Regular cardiac myocyte (primary cell): ENCODE results near the gene SMNDC1. TPM values are rescaled to one million over a fixed set of nuclear protein-coding genes. Genes with fewer than 3 reads are reported as not detected.

ENCODE experiments used
- total RNA-seq: library from RNA; depleted of rRNA; stranded (reverse); fragments of >200 nt; gene quantifications from 2 replicates; pipeline ENCODE4 v1.2.3, GENCODE V29; 2014

Gene SMNDC1
- 5.0 and 6.8 TPM in 2 replicates for total RNA-seq

DNA sequence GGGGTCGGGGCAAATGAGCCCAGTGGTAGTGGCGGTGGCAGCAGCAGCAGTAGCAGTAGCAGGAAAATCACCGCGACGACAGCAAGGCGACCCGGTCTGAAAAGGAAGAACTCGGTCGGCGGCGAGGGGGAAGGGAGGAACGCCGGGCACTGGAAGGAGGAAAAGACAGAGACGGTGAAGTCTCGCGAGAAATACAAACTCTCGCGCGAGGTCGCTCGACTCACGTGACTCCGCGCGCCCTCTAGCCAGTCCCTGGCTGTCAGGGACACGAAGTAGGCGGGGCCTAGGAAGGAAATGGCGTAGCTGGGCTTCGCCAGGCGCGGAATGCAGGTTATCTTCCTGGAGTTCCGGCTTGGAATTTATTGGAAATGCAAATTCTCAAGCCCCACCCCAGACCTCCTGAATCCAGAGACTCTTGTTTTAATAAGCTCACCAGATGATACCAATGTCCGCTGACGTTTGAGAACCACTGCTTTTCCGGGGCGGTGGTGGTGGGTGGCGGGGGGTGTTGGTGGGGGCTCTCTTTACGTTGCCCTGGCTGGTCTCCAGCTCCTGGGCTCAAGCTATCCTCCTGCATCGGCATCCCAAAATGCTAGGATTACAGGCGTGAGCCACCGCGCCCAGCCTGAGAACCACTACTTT, at the start of gene SMNDC1:
Gene SMNDC1 (minus strand): TSS at position 141 of the 642 bp plus-strand sequence. CDS start 1,333 bp downstream, outside the sequence.

Other genes starting within 250 kb of the SMNDC1 start
- 13.6 and 54.4 TPM in 2 replicates for gene MXI1, start 97.3 kb downstream of the SMNDC1 start, total RNA-seq
- 14.7 and 36.4 TPM in 2 replicates for gene DUSP5, start 193.0 kb upstream of the SMNDC1 start, total RNA-seq